OCI-LY7 (cell line): ENCODE data around the gene CEP162. TPM values are rescaled to one million over a fixed set of nuclear protein-coding genes. Genes with fewer than 3 reads are reported as not detected.
A peak's percentile ranks its signal among the peaks of the same experiment; 100 is the strongest.

Experiments used
- BruUV-seq: library from RNA; stranded (reverse); fragments of 400-500 nt; replicated peaks from 2 replicates; lab custom pipeline; 2021; lab: Mats Ljungman, UMichigan
- CTCF ChIA-PET: fragments of 300-600 bp; sonication (Branson Sonifier 250); formaldehyde crosslinking; loops from one replicate; lab custom pipeline; 2022; ENCODE audit warnings: antibody characterized with exemption; ENCODE audit not compliant: unreplicated experiment; lab: Charles Lee
- POLR2A ChIA-PET: fragments of 300-600 bp; sonication (Branson Sonifier 250); formaldehyde crosslinking; loops from one replicate; lab custom pipeline; 2022; ENCODE audit warnings: antibody characterized with exemption; lab: Charles Lee
- DNase-seq: peaks from one replicate; pipeline ENCODE4 v3.0.0-alpha.2; 2015; ENCODE audit warnings: low spot score
- H2AFZ ChIP-seq: fragments of 200-600 bp; sonication (generic), shearing (Covaris generic); 2 replicates; pipeline ENCODE4 v1.6.1; 2014; ENCODE audit warnings: mild to moderate bottlenecking, antibody characterized with exemption, low read length, moderate library complexity
- H3K27ac ChIP-seq: fragments of 200-600 bp; sonication (generic); 2 replicates; pipeline ENCODE4 v1.5.1; 2014; ENCODE audit warnings: mixed run types, low read depth, mild to moderate bottlenecking, moderate library complexity, low read length, inconsistent platforms; ENCODE audit not compliant: poor library complexity, severe bottlenecking
- H3K36me3 ChIP-seq: fragments of 200-600 bp; sonication (generic); 2 replicates; pipeline ENCODE4 v1.6.1; 2014; ENCODE audit warnings: mild to moderate bottlenecking, antibody characterized with exemption, low read length, moderate library complexity, mixed read lengths; ENCODE audit not compliant: insufficient read depth
- H3K4me1 ChIP-seq: fragments of 200-600 bp; sonication (generic); 2 replicates; pipeline ENCODE4 v1.5.1; 2014; ENCODE audit warnings: mild to moderate bottlenecking, low read length; ENCODE audit not compliant: insufficient read depth, poor library complexity, severe bottlenecking
- H3K4me2 ChIP-seq: fragments of 200-600 bp; sonication (generic); 2 replicates; pipeline ENCODE4 v1.6.1; 2014; ENCODE audit warnings: mild to moderate bottlenecking, low read length
- H3K4me3 ChIP-seq: fragments of 200-600 bp; sonication (generic); 2 replicates; pipeline ENCODE4 v1.5.1; 2014; ENCODE audit warnings: mild to moderate bottlenecking, low read depth, low read length; ENCODE audit not compliant: poor library complexity, severe bottlenecking
- H3K79me2 ChIP-seq: fragments of 200-600 bp; sonication (generic); 2 replicates; pipeline ENCODE4 v1.6.1; 2016; ENCODE audit warnings: low read depth, mild to moderate bottlenecking, low read length, moderate library complexity, mixed read lengths; ENCODE audit not compliant: insufficient read depth
- H3K9me2 ChIP-seq: fragments of 200-600 bp; sonication (generic); 2 replicates; pipeline ENCODE4 v1.6.1; 2016; ENCODE audit warnings: mild to moderate bottlenecking, low read length, mixed read lengths; ENCODE audit not compliant: insufficient read depth
- H3K9me3 ChIP-seq: fragments of 200-600 bp; sonication (generic); 2 replicates; pipeline ENCODE4 v1.6.1; 2014; ENCODE audit warnings: mild to moderate bottlenecking, mixed run types, low read length, mixed read lengths
- H4K20me1 ChIP-seq: fragments of 200-600 bp; sonication (generic); 2 replicates; pipeline ENCODE4 v1.6.1; 2014; ENCODE audit warnings: mild to moderate bottlenecking, antibody characterized with exemption, low read length, moderate library complexity, mixed read lengths; ENCODE audit not compliant: insufficient read depth
- EZH2phosphoT487 ChIP-seq: fragments of 200-600 bp; sonication (generic); IDR thresholded peaks from 2 replicates; pipeline ENCODE4 v1.6.1; 2018; ENCODE audit warnings: low read depth, borderline replicate concordance, mild to moderate bottlenecking, mixed run types, antibody characterized with exemption, low read length, moderate library complexity, mixed read lengths
- intact Hi-C: fragments of 100-400 bp; cut with micrococcal nuclease; formaldehyde crosslinking; loops from one replicate; pipeline ENCODE4 v1.10.0; 2022; ENCODE audit not compliant: unreplicated experiment
- total RNA-seq, 2 experiments: library from RNA; depleted of rRNA in 1 of 2; stranded (reverse); fragments of >200 nt in 1 of 2; shearing (Covaris generic) in 1 of 2; gene quantifications; 2 replicates each; pipeline ENCODE4 v1.2.3, GENCODE V29; 2014 to 2022
- TF ChIP-seq, protein P1 (sequence below): fragments of 200-600 bp; sonication (generic); conservative IDR thresholded peaks from 2 replicates; pipeline ENCODE4 v1.5.1; 2014; ENCODE audit warnings: mild to moderate bottlenecking, antibody characterized with exemption, low read length, moderate library complexity, mixed read lengths

The CEP162 gene
- total RNA-seq, 2 experiments from 2014 or later = 6.3 to 10.0 TPM

DNA sequence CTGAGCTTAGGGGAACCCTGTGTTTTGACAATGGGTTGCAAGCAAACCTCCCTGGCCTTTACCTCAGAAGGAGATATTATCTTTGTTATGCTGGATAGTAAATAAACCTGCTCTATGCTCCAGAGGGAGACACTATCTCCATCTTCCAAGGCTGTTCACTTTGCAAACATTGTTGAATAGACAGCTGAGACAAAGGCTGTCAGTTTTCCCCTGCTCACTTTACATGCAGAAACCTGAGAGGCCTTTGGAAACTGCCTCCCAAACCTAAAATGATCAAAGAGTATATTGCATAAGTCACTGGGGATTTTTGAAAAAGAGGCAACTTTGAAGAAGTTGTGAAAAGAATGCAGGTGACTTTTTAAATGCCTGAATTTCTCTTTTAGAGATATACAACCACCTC is 132.3 kb downstream of the CEP162 start:
- no TSS peak for BruUV-seq
- POLR2A ChIA-PET = no interaction called here
- no peaks in the 10 kb centered on the region for H3K9me2 ChIP-seq
- intact Hi-C loops = no loop called here
- H2AFZ ChIP-seq = no peak overlapping the region
- H3K4me3 ChIP-seq = no peak overlapping the region
- DNase-seq = no peak
- H3K4me2 ChIP-seq = no peak overlapping the region
- no peaks in the 10 kb centered on the region for H3K79me2 ChIP-seq
- no peak for TF ChIP-seq EZH2phosphoT487
- TF ChIP-seq, protein P1, sequence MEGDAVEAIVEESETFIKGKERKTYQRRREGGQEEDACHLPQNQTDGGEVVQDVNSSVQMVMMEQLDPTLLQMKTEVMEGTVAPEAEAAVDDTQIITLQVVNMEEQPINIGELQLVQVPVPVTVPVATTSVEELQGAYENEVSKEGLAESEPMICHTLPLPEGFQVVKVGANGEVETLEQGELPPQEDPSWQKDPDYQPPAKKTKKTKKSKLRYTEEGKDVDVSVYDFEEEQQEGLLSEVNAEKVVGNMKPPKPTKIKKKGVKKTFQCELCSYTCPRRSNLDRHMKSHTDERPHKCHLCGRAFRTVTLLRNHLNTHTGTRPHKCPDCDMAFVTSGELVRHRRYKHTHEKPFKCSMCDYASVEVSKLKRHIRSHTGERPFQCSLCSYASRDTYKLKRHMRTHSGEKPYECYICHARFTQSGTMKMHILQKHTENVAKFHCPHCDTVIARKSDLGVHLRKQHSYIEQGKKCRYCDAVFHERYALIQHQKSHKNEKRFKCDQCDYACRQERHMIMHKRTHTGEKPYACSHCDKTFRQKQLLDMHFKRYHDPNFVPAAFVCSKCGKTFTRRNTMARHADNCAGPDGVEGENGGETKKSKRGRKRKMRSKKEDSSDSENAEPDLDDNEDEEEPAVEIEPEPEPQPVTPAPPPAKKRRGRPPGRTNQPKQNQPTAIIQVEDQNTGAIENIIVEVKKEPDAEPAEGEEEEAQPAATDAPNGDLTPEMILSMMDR = no peak
- H3K9me3 ChIP-seq = no peaks in the 10 kb centered on the region
- CTCF ChIA-PET = no interaction called here
- H3K4me1 ChIP-seq = peaks cover 8% of the 10 kb centered on the region
- no peaks in the 10 kb centered on the region for H3K36me3 ChIP-seq
- no peak overlapping the region for H3K27ac ChIP-seq
- no peaks in the 10 kb centered on the region for H4K20me1 ChIP-seq

DNA sequence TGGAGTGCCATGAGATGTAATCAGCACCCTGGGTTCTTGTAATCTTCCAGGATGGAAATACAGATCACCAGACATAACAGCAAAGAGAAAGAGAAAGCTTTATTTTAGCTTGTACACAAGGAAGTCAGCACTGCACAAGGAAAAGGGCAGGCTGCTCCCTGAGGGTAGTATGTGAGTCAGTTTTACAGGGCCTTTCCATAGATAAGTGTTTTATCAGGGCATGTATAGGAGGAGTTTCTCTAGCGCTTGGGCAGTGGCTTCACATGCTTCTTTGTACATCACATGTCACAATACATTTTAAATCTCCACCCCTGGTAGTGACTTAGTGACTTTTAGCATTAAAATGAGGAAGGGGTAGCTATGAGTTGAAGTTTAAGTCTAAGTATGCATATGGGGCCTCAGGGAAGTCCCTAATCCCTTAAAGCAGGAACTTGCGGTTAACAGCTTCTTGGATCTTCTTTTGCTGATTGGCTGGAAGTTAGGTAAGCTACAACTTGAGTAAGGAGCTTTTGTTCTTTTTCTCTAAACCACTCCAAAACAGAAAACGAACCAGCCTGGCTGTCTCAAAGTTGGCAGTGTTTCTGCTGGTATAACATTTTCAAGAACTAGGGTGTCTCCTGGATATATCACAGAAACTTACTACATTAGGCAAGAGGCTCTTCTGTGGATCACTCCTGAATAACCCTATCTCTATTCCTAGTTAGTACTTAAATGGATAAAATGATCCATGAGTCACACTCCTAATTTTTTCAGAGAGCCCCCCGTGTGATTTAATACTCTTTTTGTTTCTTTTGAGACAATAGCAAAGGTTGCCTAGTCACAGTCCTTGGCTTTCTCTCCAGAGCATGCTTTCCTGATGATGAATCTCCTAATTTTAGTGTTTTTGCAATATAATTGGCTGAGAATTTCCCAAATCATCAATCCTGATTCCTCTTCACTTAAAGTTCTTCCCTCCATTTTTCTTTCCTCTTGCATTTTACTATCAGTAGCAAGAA is 133.7 kb downstream of the CEP162 start:
- Histone ChIP-seq H3K9me3 (no peaks in the 10 kb centered on the region), H2AFZ (peak overlapping the region; percentile 31; the same call in 1 of the 2 replicates), H4K20me1 (no peaks in the 10 kb centered on the region), H3K9me2 (no peaks in the 10 kb centered on the region; the same call in 1 of the 2 replicates), H3K79me2 (no peaks in the 10 kb centered on the region), H3K4me3 (no peak overlapping the region), H3K36me3 (no peaks in the 10 kb centered on the region), H3K4me2 (0 out of 2 replicates have a peak overlapping the region, but pooled peaks have one; percentile 12), H3K4me1 (peaks cover 8% of the 10 kb centered on the region), H3K27ac (no peak overlapping the region)
- peak; percentile 24 for DNase-seq
- intact Hi-C loops = no loop called here
- POLR2A ChIA-PET = interaction anchor here (0.7 kb wide), 1 partner anchor 98 kb away, joined by 3 read pairs; no protein-coding TSS in a partner anchor
- TF ChIP-seq EZH2phosphoT487 = no peak
- TF ChIP-seq, protein P1 = no peak
- CTCF ChIA-PET = no interaction called here
- BruUV-seq = no TSS peak

DNA sequence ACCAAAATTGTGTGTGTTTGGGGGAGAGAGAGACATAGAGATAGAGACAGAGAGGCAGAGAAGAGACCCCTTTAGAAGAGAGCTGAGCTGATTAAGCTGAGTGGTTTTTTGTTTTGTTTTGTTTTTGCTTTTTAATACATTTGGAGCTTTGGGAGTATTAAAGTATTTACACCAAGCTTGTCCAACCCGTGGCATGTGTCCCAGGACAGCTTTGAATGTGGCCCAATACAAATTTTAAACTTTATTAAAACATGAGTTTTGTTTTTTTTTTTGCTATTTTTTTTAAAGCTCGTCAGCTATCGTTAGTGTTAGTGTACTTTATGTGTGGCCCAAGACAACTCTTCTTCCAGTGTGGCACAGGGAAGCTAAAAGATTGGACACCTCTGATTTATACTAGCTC is 137.9 kb downstream of the CEP162 start:
- Histone ChIP-seq H3K4me3 (no peak overlapping the region), H3K9me3 (no peaks in the 10 kb centered on the region), H3K4me1 (peaks cover 8% of the 10 kb centered on the region), H3K9me2 (no peaks in the 10 kb centered on the region; the same call in 1 of the 2 replicates), H3K27ac (no peak overlapping the region), H3K4me2 (no peak overlapping the region), H4K20me1 (no peaks in the 10 kb centered on the region), H3K79me2 (no peaks in the 10 kb centered on the region), H2AFZ (no peak overlapping the region), H3K36me3 (no peaks in the 10 kb centered on the region)
- DNase-seq = no peak
- BruUV-seq = no TSS peak
- intact Hi-C loops = no loop called here
- TF ChIP-seq EZH2phosphoT487 = no peak
- TF ChIP-seq, protein P1 = no peak
- CTCF ChIA-PET = no interaction called here
- POLR2A ChIA-PET = interaction anchor here (0.6 to 0.7 kb wide), 5 partner anchors 171 to 821 kb away, joined by 3 read pairs; no protein-coding TSS in a partner anchor
